ENCODE data around the gene BRD1. TPM values are rescaled to one million over a fixed set of nuclear protein-coding genes. Genes with fewer than 3 reads are reported as not detected.

Gene BRD1
- total and polyA plus RNA-seq, 4 donors: 16.6 to 51.5 (median 28.1) TPM

GRCh38 chr22:49772692-49773091 is 55.0 kb downstream of the BRD1 start:
- H3K36me3 ChIP-seq (ENCODE audit: control insufficient read depth in 4 of 4, insufficient read depth in 4 of 4, low read length in 4 of 4): peaks cover 9 to 44% (median 19%) of the 10 kb centered on the region in 4 donors

DNA sequence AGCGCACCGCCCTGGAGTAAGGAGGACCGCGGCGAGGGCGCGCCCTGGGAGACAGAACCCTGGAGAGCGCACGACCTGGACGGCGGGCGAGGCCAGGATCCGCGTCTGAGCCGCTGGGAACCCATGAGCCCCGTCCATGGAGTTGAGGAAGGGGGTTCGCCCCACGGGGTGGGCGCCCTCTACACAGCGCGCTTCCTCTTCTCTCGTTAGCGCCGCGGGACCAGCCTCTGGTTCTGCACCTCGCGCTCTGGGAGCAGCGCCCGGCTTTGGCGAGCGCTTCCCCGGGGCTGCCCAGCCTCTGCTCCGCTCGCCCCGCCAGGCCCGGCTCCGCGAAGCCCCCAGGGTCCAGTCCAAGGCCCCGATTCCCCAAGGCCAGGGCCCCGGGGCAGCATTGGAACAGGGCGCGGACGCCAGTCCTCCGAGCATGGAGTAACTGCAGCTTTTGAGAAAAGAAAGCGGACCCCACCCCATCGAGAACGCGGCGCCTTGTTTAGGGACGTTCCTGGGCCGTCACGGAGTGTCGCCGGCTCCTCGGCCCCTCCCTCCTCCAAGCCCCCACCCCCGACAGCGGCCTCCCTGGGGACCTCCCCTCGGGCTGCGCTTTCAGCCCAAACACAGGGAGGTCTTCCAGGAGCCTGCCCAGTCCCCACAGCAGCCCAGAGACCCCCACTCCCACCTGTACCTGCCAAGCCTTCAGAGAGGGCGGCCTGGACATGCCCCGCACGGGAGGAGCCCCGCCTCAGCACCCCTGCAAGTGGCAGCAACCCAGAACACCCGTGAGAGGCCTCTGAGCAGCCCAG is 56.2 kb downstream of the BRD1 start:
- TF ChIP-seq, protein P1, sequence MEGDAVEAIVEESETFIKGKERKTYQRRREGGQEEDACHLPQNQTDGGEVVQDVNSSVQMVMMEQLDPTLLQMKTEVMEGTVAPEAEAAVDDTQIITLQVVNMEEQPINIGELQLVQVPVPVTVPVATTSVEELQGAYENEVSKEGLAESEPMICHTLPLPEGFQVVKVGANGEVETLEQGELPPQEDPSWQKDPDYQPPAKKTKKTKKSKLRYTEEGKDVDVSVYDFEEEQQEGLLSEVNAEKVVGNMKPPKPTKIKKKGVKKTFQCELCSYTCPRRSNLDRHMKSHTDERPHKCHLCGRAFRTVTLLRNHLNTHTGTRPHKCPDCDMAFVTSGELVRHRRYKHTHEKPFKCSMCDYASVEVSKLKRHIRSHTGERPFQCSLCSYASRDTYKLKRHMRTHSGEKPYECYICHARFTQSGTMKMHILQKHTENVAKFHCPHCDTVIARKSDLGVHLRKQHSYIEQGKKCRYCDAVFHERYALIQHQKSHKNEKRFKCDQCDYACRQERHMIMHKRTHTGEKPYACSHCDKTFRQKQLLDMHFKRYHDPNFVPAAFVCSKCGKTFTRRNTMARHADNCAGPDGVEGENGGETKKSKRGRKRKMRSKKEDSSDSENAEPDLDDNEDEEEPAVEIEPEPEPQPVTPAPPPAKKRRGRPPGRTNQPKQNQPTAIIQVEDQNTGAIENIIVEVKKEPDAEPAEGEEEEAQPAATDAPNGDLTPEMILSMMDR (IDR thresholded peaks at IDR 0.05; ENCODE audit: control extremely low read depth, extremely low read depth): no peak
- H3K27ac ChIP-seq (ENCODE audit: low read depth in 1 of 2, low read length in 1 of 2): no peak overlapping the region
- peaks cover 5 to 33% (median 12%) of the 10 kb centered on the region in 4 donors for H3K36me3 ChIP-seq (ENCODE audit: control insufficient read depth in 4 of 4, insufficient read depth in 4 of 4, low read length in 4 of 4)
- peaks cover 0 to 15% (median 4%) of the 10 kb centered on the region in 5 donors for H3K4me1 ChIP-seq (ENCODE audit: control insufficient read depth in 5 of 5, insufficient read depth in 5 of 5, low read length in 5 of 5)
- DNase-seq: no peak
- H3K4me3 ChIP-seq: no peak overlapping the region
- no peaks in the 10 kb centered on the region for H3K27me3 ChIP-seq (ENCODE audit: control insufficient read depth in 3 of 3, insufficient read depth in 3 of 3, low read length in 2 of 3)
- H3K9me3 ChIP-seq (ENCODE audit: control insufficient read depth in 4 of 4, insufficient read depth in 3 of 4, low read length in 3 of 4): peaks cover 0 to 4% (median under 1%) of the 10 kb centered on the region in 4 donors
- H3K9ac ChIP-seq (ENCODE audit: insufficient read depth in 1 of 2, low read length in 2 of 2): no peak overlapping the region
- ATAC-seq (ENCODE audit: insufficient read depth, low FRiP score): no peak
- WGBS, 2 donors: 71 to 80% methylated on average over 60 to 64 of the region's 64 CpGs

More at GRCh38 chr22:49772692-49773091, 55.0 kb downstream of the BRD1 start:
- no peaks in the 10 kb centered on the region for H3K27me3 ChIP-seq (ENCODE audit: control insufficient read depth in 3 of 3, insufficient read depth in 3 of 3, low read length in 2 of 3)
- 47 to 67% methylated on average over 16 of the region's 16 CpGs for WGBS, 2 donors
- no peaks in the 10 kb centered on the region for H3K9me3 ChIP-seq (ENCODE audit: control insufficient read depth in 4 of 4, insufficient read depth in 3 of 4, low read length in 3 of 4)
- H3K9ac ChIP-seq (ENCODE audit: insufficient read depth in 1 of 2, low read length in 2 of 2): no peak overlapping the region
- H3K27ac ChIP-seq (ENCODE audit: low read depth in 1 of 2, low read length in 1 of 2): no peak overlapping the region
- TF ChIP-seq, protein P1 (IDR thresholded peaks at IDR 0.05; ENCODE audit: control extremely low read depth, extremely low read depth): no peak
- ATAC-seq (ENCODE audit: insufficient read depth, low FRiP score) (no peak), DNase-seq (no peak)
- H3K4me3 ChIP-seq: no peak overlapping the region
- H3K4me1 ChIP-seq (ENCODE audit: control insufficient read depth in 5 of 5, insufficient read depth in 5 of 5, low read length in 5 of 5): peaks cover 0 to 15% (median 4%) of the 10 kb centered on the region in 5 donors

DNA sequence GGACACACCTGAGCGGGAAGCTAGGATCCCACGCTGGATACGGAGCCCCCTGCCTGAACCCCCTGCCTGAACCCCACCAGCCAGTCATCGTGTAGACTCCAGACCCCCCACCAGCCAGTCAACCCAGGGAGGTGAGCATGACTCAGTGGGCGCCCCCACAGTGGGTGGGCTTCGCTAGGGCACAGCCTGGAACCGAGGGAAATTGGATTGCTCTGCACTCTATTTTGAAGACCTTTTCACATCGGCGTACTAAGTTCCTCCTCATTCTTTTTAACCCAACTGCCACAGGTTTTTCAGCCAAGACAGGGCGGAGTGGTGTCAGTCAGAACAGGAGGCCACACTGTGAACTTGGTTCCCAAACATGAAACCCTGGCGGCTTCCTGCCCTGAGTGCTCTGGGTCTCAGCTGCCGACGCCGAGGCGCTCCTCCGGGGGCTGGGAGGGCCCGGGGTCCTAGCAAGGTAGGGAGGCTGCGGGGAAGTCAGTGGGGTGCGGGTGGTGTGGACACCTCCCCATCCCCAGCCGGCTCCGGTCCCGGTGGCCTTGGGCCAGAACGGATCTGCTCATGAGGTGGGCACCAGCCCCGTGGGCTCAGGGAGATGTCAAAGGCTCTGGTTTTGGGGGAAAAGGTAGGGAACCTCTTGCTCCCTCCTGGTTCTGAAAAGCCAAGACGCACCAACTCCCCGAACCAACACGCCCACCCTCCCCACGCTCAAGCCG is 57.0 kb downstream of the BRD1 start:
- TF ChIP-seq, protein P1 (IDR thresholded peaks at IDR 0.05; ENCODE audit: control extremely low read depth, extremely low read depth): no peak
- ATAC-seq (ENCODE audit: insufficient read depth, low FRiP score) (no peak), DNase-seq (no peak)
- H3K36me3 ChIP-seq (ENCODE audit: control insufficient read depth in 4 of 4, insufficient read depth in 4 of 4, low read length in 4 of 4): peaks cover 5 to 26% (median 9%) of the 10 kb centered on the region in 4 donors
- H3K27me3 ChIP-seq (ENCODE audit: control insufficient read depth in 3 of 3, insufficient read depth in 3 of 3, low read length in 2 of 3): no peaks in the 10 kb centered on the region
- no peak overlapping the region for H3K27ac ChIP-seq (ENCODE audit: low read depth in 1 of 2, low read length in 1 of 2)
- no peak overlapping the region for H3K4me3 ChIP-seq
- H3K4me1 ChIP-seq (ENCODE audit: control insufficient read depth in 5 of 5, insufficient read depth in 5 of 5, low read length in 5 of 5): peaks cover 0 to 15% (median 4%) of the 10 kb centered on the region in 5 donors
- peaks cover 0 to 5% (median 2%) of the 10 kb centered on the region in 4 donors for H3K9me3 ChIP-seq (ENCODE audit: control insufficient read depth in 4 of 4, insufficient read depth in 3 of 4, low read length in 3 of 4)
- 72 to 85% methylated on average over 29 of the region's 29 CpGs for WGBS, 2 donors
- no peak overlapping the region for H3K9ac ChIP-seq (ENCODE audit: insufficient read depth in 1 of 2, low read length in 2 of 2)

Measured in lung (tissue), 12 donors.